Neural cell (in vitro differentiated cells): Measurements from ENCODE around the gene SMAP2. TPM values are rescaled to one million over a fixed set of nuclear protein-coding genes. Genes with fewer than 3 reads are reported as not detected.

ENCODE experiments used
- H2AFZ ChIP-seq: fragments of 200-600, 300-800 bp; sonication (generic), shearing (Covaris generic); 2 replicates; pipeline ENCODE4 v1.6.0; 2014; ENCODE audit warnings: low read depth, mild to moderate bottlenecking, antibody characterized with exemption, low read length, moderate library complexity
- H3F3A ChIP-seq: fragments of 200-600 bp; shearing (Covaris generic); 2 replicates; pipeline ENCODE4 v1.6.1; 2016; ENCODE audit warnings: mild to moderate bottlenecking, moderate library complexity, mixed read lengths, antibody characterized with exemption, low read length; ENCODE audit not compliant: insufficient read depth, poor library complexity, severe bottlenecking
- H3K27ac ChIP-seq: fragments of 200-600, 300-800 bp; sonication (generic), shearing (Covaris generic); 2 replicates; pipeline ENCODE4 v1.5.1; 2014; ENCODE audit warnings: mild to moderate bottlenecking, low read length, moderate library complexity
- H3K27me3 ChIP-seq: fragments of 300-800, 200-600 bp; sonication (generic), shearing (Covaris generic); 2 replicates; pipeline ENCODE4 v1.6.0; 2014; ENCODE audit warnings: mild to moderate bottlenecking, low read depth, low read length, moderate library complexity; ENCODE audit not compliant: insufficient read depth
- H3K36me3 ChIP-seq: fragments of 300-800, 200-600 bp; sonication (generic), shearing (Covaris generic); 2 replicates; pipeline ENCODE4 v1.5.1; 2014; ENCODE audit warnings: mild to moderate bottlenecking, antibody characterized with exemption, low read length, moderate library complexity; ENCODE audit not compliant: insufficient read depth
- H3K4me2 ChIP-seq: fragments of 300-800, 200-600 bp; sonication (generic), shearing (Covaris generic); 2 replicates; pipeline ENCODE4 v1.6.0; 2014; ENCODE audit warnings: mild to moderate bottlenecking, low read length
- H3K4me3 ChIP-seq: fragments of 300-800, 200-600 bp; sonication (generic), shearing (Covaris generic); 2 replicates; pipeline ENCODE4 v1.5.1; 2014; ENCODE audit warnings: mild to moderate bottlenecking, low read length, moderate library complexity
- H3K79me2 ChIP-seq: fragments of 200-600 bp; shearing (Covaris generic); replicated peaks from 2 replicates; pipeline ENCODE4 v1.6.0; 2014; ENCODE audit warnings: mild to moderate bottlenecking, low read length, moderate library complexity; ENCODE audit not compliant: insufficient read depth
- H3K9ac ChIP-seq: fragments of 300-800, 200-600 bp; sonication (generic), shearing (Covaris generic); 2 replicates; pipeline ENCODE4 v1.6.1; 2016; ENCODE audit warnings: mild to moderate bottlenecking, low read length, mixed read lengths
- H3K9me2 ChIP-seq: fragments of 200-600 bp; shearing (Covaris generic); 2 replicates; pipeline ENCODE4 v1.6.1; 2016; ENCODE audit warnings: mild to moderate bottlenecking, low read length, mixed read lengths; ENCODE audit not compliant: insufficient read depth
- H3K9me3 ChIP-seq: fragments of 200-600, 300-800 bp; sonication (generic), shearing (Covaris generic); 2 replicates; pipeline ENCODE4 v1.6.1; 2016; ENCODE audit warnings: mild to moderate bottlenecking, mixed run types, low read length, moderate library complexity, mixed read lengths
- H4K20me1 ChIP-seq: fragments of 200-600 bp; shearing (Covaris generic); 2 replicates; pipeline ENCODE4 v1.6.1; 2016; ENCODE audit warnings: mild to moderate bottlenecking, mixed run types; ENCODE audit not compliant: insufficient read depth
- EZH2 ChIP-seq: fragments of 200-600, 300-800 bp; shearing (Covaris generic), sonication (generic); IDR thresholded peaks from 2 replicates; pipeline ENCODE4 v1.6.1; 2014; ENCODE audit warnings: antibody characterized with exemption, low read length, borderline replicate concordance, mild to moderate bottlenecking; ENCODE audit not compliant: insufficient read depth, poor library complexity, severe bottlenecking
- MXI1 ChIP-seq: fragments of 450-650 bp; conservative IDR thresholded peaks from 2 replicates; pipeline ENCODE4 v1.6.1; 2014; ENCODE audit warnings: antibody characterized with exemption, mild to moderate bottlenecking; ENCODE audit not compliant: poor library complexity, severe bottlenecking
- POLR2AphosphoS5 ChIP-seq: IDR thresholded peaks from 2 replicates; pipeline ENCODE4 v1.6.1; 2012
- RAD21 ChIP-seq: fragments of 450-650 bp; conservative IDR thresholded peaks from 2 replicates; pipeline ENCODE4 v1.6.1; 2014; ENCODE audit warnings: antibody characterized with exemption, mild to moderate bottlenecking, moderate library complexity
- SMC3 ChIP-seq: fragments of 450-650 bp; conservative IDR thresholded peaks from 2 replicates; pipeline ENCODE4 v1.6.1; 2014; ENCODE audit warnings: antibody characterized with exemption, mild to moderate bottlenecking, moderate library complexity; ENCODE audit not compliant: poor library complexity
- TAF1 ChIP-seq: IDR thresholded peaks from 2 replicates; pipeline ENCODE4 v1.6.1; 2012; ENCODE audit warnings: low read depth
- polyA plus RNA-seq: library from polyadenylated mRNA; depleted of rRNA; stranded (reverse); fragments of >200 nt; gene quantifications from 2 replicates; pipeline ENCODE4 v1.2.3, GENCODE V29; 2014
- TF ChIP-seq, protein P1 (sequence below): fragments of 450-650 bp; IDR thresholded peaks from 2 replicates; pipeline ENCODE4 v1.5.1; 2014; ENCODE audit warnings: antibody characterized with exemption, mild to moderate bottlenecking, moderate library complexity; ENCODE audit not compliant: poor library complexity, severe bottlenecking
- TF ChIP-seq, protein P2 (sequence below): IDR thresholded peaks from 2 replicates; pipeline ENCODE4 v1.6.1; 2012; ENCODE audit warnings: borderline replicate concordance

The SMAP2 gene
- polyA plus RNA-seq, 1 donor from 2014 or later = 46.8 TPM

DNA sequence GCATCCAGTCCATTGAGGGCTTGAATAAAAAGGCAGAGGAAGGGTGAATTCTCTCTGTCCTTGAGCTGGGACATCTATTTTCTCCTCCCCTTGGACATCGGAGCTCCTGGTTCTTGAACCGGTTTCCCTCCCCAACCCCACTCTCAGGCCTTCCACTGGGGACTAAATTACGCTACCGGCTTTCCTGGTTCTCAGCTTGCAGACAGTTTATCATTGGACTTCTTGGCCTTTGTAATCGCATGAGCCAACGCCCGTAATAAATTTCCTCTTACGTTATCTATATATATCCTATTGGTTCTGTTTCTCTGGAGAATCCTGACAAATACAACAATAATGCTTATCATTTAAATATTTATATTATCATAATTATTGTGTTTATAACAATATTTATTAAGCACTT lies 36.1 kb upstream of the SMAP2 start:
- H3K4me3 ChIP-seq = no peak overlapping the region
- no peaks in the 10 kb centered on the region for H4K20me1 ChIP-seq
- H3K27me3 ChIP-seq = peaks cover 10% of the 10 kb centered on the region
- H3K36me3 ChIP-seq = no peaks in the 10 kb centered on the region
- H2AFZ ChIP-seq = no peak overlapping the region
- H3K27ac ChIP-seq = no peak overlapping the region
- H3K4me2 ChIP-seq = no peak overlapping the region
- TF ChIP-seq, protein P1, sequence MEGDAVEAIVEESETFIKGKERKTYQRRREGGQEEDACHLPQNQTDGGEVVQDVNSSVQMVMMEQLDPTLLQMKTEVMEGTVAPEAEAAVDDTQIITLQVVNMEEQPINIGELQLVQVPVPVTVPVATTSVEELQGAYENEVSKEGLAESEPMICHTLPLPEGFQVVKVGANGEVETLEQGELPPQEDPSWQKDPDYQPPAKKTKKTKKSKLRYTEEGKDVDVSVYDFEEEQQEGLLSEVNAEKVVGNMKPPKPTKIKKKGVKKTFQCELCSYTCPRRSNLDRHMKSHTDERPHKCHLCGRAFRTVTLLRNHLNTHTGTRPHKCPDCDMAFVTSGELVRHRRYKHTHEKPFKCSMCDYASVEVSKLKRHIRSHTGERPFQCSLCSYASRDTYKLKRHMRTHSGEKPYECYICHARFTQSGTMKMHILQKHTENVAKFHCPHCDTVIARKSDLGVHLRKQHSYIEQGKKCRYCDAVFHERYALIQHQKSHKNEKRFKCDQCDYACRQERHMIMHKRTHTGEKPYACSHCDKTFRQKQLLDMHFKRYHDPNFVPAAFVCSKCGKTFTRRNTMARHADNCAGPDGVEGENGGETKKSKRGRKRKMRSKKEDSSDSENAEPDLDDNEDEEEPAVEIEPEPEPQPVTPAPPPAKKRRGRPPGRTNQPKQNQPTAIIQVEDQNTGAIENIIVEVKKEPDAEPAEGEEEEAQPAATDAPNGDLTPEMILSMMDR = no peak
- no peak for TF ChIP-seq EZH2
- no peak for TF ChIP-seq TAF1
- H3K79me2 ChIP-seq = no peaks in the 10 kb centered on the region
- no peaks in the 10 kb centered on the region for H3K9me3 ChIP-seq
- H3F3A ChIP-seq = no peaks in the 10 kb centered on the region
- no peak overlapping the region for H3K9ac ChIP-seq
- H3K9me2 ChIP-seq = no peaks in the 10 kb centered on the region

DNA sequence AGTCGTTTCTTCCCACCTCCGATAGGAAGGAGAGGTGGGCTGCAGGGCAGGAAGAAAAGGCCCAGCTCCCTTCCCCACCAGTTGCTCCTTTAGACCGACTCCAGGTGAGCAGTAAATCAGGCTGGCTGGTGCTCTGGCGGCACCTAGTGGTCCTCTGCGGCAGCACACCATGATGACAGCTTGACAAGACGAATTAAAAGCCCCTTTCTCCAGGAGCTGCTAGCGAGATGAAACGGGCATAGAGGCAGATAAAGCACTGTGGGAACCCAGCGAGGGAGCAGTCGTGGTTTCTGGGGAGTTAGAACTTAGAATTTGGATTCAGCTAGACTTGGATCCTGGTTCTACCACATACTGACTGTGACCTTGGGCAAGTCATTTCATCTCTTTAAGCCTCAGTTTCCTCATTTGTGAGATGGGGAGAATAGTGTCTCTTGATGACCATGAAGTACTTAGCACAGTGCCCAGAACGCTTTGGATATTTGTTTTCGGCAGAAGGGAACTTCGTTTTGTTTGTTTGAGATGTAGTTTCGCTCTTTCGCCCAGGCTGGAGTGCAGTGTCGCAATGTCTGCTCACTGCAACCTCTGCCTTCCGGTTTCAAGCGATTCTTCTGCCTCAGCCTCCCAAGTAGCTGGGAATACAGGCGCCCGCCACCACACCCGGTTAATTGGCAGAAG lies 34.6 kb upstream of the SMAP2 start:
- Histone ChIP-seq H3K27ac (no peak overlapping the region), H3K4me3 (no peak overlapping the region), H3F3A (no peaks in the 10 kb centered on the region), H3K27me3 (peaks cover 10% of the 10 kb centered on the region), H3K79me2 (no peaks in the 10 kb centered on the region), H3K9me2 (no peaks in the 10 kb centered on the region), H3K9ac (no peak overlapping the region), H3K9me3 (no peaks in the 10 kb centered on the region), H4K20me1 (no peaks in the 10 kb centered on the region), H3K36me3 (no peaks in the 10 kb centered on the region), H3K4me2 (no peak overlapping the region), H2AFZ (no peak overlapping the region)
- TF ChIP-seq, protein P1 = peak; percentile 99
- TF ChIP-seq POLR2AphosphoS5 (no peak), SMC3 (peak; percentile 92), EZH2 (no peak), MXI1 (peak; percentile 15), RAD21 (peak; percentile 99)
- TF ChIP-seq, protein P2, sequence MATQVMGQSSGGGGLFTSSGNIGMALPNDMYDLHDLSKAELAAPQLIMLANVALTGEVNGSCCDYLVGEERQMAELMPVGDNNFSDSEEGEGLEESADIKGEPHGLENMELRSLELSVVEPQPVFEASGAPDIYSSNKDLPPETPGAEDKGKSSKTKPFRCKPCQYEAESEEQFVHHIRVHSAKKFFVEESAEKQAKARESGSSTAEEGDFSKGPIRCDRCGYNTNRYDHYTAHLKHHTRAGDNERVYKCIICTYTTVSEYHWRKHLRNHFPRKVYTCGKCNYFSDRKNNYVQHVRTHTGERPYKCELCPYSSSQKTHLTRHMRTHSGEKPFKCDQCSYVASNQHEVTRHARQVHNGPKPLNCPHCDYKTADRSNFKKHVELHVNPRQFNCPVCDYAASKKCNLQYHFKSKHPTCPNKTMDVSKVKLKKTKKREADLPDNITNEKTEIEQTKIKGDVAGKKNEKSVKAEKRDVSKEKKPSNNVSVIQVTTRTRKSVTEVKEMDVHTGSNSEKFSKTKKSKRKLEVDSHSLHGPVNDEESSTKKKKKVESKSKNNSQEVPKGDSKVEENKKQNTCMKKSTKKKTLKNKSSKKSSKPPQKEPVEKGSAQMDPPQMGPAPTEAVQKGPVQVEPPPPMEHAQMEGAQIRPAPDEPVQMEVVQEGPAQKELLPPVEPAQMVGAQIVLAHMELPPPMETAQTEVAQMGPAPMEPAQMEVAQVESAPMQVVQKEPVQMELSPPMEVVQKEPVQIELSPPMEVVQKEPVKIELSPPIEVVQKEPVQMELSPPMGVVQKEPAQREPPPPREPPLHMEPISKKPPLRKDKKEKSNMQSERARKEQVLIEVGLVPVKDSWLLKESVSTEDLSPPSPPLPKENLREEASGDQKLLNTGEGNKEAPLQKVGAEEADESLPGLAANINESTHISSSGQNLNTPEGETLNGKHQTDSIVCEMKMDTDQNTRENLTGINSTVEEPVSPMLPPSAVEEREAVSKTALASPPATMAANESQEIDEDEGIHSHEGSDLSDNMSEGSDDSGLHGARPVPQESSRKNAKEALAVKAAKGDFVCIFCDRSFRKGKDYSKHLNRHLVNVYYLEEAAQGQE = no peak
